Measurements from ENCODE around the gene RAI2. TPM values are rescaled to one million over a fixed set of nuclear protein-coding genes. Genes with fewer than 3 reads are reported as not detected.
"Not testable (repeated sequence)": the region's sequence is repeated elsewhere in the genome, so short reads cannot be mapped to it uniquely, and the experiment has no call there.

The RAI2 gene
- total RNA-seq, 1 donor from 2014 or later: 0.63 TPM

DNA sequence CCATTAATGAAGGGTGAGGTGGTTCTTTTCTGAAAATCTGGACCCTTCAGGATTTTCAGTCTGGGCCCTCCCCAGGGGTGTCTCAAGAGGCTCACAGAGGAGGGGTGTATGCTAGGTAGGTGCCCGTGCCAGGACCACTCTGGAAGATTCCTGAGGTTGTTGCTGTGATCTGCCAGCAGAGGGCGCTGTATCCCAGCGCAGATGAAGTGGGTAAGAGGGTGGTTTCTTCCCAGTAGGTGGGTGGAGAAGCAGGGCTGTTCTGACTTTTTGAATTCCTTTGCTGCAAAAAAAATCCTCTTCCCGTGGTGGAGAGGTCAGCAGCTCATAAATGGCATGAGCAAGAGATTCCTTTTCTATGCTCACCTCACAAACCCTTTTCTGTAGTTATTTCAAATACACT, 72.7 kb downstream of the RAI2 start:
- peak; percentile 9 for DNase-seq (ENCODE audit: low read depth, low spot score)
- Mint-ChIP-seq H3K27ac (ENCODE audit: unreplicated experiment) (no peak overlapping the region), H3K4me3 (no peak overlapping the region)

DNA sequence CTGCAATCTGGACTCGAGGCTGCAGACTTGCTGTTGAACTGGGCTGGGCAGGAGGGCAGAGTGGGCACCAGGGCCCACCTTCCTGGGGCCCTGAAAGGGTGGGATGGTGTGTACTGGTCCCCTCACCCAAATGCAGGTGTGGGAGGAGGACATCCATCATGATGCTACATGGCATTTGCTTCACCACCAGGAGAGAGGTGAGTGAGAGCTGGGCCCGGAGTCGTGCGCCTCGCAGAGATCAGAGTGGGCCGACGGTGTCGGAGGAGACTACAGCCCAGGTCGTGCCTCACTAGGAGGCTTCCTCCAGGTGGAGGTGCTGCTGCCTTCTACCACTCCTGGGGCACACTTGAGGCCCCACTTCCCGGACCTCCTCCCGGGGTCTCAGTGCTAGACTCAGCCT, 73.5 kb downstream of the RAI2 start:
- TF ChIP-seq, protein P1, sequence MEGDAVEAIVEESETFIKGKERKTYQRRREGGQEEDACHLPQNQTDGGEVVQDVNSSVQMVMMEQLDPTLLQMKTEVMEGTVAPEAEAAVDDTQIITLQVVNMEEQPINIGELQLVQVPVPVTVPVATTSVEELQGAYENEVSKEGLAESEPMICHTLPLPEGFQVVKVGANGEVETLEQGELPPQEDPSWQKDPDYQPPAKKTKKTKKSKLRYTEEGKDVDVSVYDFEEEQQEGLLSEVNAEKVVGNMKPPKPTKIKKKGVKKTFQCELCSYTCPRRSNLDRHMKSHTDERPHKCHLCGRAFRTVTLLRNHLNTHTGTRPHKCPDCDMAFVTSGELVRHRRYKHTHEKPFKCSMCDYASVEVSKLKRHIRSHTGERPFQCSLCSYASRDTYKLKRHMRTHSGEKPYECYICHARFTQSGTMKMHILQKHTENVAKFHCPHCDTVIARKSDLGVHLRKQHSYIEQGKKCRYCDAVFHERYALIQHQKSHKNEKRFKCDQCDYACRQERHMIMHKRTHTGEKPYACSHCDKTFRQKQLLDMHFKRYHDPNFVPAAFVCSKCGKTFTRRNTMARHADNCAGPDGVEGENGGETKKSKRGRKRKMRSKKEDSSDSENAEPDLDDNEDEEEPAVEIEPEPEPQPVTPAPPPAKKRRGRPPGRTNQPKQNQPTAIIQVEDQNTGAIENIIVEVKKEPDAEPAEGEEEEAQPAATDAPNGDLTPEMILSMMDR (conservative IDR thresholded peaks at IDR 0.05): no peak
- no peaks in the 10 kb centered on the region for H3K4me1 Mint-ChIP-seq
- no peak overlapping the region for H3K4me3 Mint-ChIP-seq
- peaks cover 10% of the 10 kb centered on the region for H3K9me3 Mint-ChIP-seq
- DNase-seq (ENCODE audit: low read depth, low spot score): no peak
- H3K27ac Mint-ChIP-seq (ENCODE audit: unreplicated experiment): no peak overlapping the region
- H3K27me3 Mint-ChIP-seq (ENCODE audit: low read depth): no peaks in the 10 kb centered on the region
- H3K36me3 Mint-ChIP-seq (ENCODE audit: low read depth): peaks cover 4% of the 10 kb centered on the region

More for the DNA sequence above, 72.7 kb downstream of the RAI2 start:
- Mint-ChIP-seq H3K27me3 (ENCODE audit: low read depth) (no peaks in the 10 kb centered on the region), H3K9me3 (peaks cover 10% of the 10 kb centered on the region), H3K4me1 (peaks cover 3% of the 10 kb centered on the region), H3K36me3 (ENCODE audit: low read depth) (peaks cover 4% of the 10 kb centered on the region)
- TF ChIP-seq, protein P1 (conservative IDR thresholded peaks at IDR 0.05): peak; percentile 74

DNA sequence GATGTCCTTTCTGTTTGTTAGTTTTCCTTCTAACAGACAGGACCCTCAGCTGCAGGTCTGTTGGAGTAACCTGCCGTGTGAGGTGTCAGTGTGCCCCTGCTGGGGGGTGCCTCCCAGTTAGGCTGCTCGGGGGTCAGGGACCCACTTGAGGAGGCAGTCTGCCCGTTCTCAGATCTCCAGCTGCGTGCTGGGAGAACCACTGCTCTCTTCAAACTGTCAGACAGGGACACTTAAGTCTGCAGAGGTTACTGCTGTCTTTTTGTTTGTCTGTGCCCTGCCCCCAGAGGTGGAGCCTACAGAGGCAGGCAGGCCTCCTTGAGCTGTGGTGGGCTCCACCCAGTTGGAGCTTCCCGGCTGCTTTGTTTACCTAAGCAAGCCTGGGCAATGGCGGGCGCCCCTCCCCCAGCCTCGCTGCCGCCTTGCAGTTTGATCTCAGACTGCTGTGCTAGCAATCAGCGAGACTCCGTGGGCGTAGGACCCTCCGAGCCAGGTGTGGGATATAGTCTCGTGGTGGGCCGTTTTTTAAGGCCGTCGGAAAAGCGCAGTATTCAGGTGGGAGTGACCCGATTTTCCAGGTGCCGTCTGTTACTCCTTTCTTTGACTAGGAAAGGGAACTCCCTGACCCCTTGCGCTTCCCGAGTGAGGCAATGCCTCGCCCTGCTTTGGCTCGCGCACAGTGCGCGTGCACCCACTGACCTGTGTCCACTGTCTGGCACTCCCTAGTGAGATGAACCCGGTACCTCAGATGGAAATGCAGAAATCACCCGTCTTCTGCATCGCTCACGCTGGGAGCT, 74.3 kb downstream of the RAI2 start:
- not testable (repeated sequence) for DNase-seq (ENCODE audit: low read depth, low spot score); H3K9me3 Mint-ChIP-seq; H3K27me3 Mint-ChIP-seq (ENCODE audit: low read depth); H3K36me3 Mint-ChIP-seq (ENCODE audit: low read depth); H3K4me1 Mint-ChIP-seq
- H3K4me3 Mint-ChIP-seq: peak overlapping the region; percentile 31
- H3K27ac Mint-ChIP-seq (ENCODE audit: unreplicated experiment): peak overlapping the region; percentile 50

DNA sequence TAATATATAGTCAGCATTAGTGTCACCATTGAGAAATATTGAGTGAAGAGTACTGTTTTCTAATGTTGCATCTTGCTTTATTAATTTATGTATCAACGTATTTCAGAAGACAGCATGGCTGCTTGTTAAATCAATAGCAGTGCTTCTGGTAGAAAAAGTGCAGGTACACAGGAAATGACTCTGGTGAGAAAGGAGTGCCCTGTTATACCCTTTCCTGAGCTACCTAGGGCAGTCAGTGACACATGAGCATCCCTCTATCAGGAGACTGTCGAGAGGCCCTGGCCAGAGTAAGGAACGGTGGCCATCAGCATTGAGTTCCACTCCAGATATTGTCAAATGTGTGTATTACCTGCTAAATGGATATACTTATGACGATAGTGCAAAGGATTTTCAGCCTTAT, 81.7 kb downstream of the RAI2 start:
- DNase-seq (ENCODE audit: low read depth, low spot score): no peak
- Mint-ChIP-seq H3K4me1 (no peaks in the 10 kb centered on the region), H3K27ac (ENCODE audit: unreplicated experiment) (no peak overlapping the region), H3K9me3 (no peaks in the 10 kb centered on the region), H3K27me3 (ENCODE audit: low read depth) (no peaks in the 10 kb centered on the region), H3K4me3 (no peak overlapping the region), H3K36me3 (ENCODE audit: low read depth) (peaks cover 2% of the 10 kb centered on the region)
- TF ChIP-seq, protein P1 (conservative IDR thresholded peaks at IDR 0.05): no peak

DNA sequence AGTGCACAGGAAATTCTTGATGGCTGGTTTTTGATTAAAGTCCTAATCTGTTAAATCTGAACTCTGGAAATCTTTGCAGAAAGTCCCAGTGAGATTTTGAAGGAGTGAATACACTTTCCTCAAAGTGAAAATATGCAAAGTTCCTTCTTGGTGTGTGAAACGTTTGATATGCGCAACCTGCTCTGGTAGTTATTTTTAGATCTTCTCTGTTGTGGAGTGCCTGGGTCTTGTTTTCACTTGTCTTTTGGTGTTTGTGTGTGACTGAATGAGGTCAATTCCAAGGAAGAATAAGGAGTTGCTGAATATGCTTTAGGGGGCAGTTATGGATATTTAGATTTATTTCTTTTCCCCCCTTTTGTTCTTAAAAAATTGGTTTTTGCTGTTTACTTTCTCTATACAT, 82.1 kb downstream of the RAI2 start:
- TF ChIP-seq, protein P1 (conservative IDR thresholded peaks at IDR 0.05): no peak
- no peaks in the 10 kb centered on the region for H3K9me3 Mint-ChIP-seq
- no peaks in the 10 kb centered on the region for H3K27me3 Mint-ChIP-seq (ENCODE audit: low read depth)
- H3K36me3 Mint-ChIP-seq (ENCODE audit: low read depth): peaks cover 2% of the 10 kb centered on the region
- no peak overlapping the region for H3K4me3 Mint-ChIP-seq
- no peak overlapping the region for H3K27ac Mint-ChIP-seq (ENCODE audit: unreplicated experiment)
- no peak for DNase-seq (ENCODE audit: low read depth, low spot score)
- H3K4me1 Mint-ChIP-seq: no peaks in the 10 kb centered on the region

DNA sequence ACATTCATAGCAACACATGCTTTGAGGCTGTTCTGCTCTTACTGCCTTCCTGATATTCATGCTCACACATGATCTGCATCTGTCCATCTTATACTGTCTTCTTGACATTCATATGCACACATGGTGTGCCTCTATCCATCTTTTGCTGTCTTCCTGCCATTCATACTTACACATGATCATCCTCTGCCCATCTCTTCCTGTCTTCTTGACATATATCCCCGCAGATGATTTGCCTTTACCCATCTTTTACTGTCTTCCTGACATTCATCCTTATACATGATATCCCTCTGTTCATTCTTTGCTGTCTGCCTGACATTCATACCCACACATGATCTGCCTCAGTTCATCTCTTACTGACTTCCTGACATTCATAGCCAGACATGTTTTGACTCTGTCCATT, 87.0 kb downstream of the RAI2 start:
- Mint-ChIP-seq H3K36me3 (ENCODE audit: low read depth) (no peaks in the 10 kb centered on the region), H3K27ac (ENCODE audit: unreplicated experiment) (no peak overlapping the region), H3K4me1 (no peaks in the 10 kb centered on the region), H3K27me3 (ENCODE audit: low read depth) (no peaks in the 10 kb centered on the region), H3K4me3 (no peak overlapping the region), H3K9me3 (no peaks in the 10 kb centered on the region)
- no peak for DNase-seq (ENCODE audit: low read depth, low spot score)
- TF ChIP-seq, protein P1 (conservative IDR thresholded peaks at IDR 0.05): no peak

All from neural crest cell (in vitro differentiated cells).